GM12874 (cell line): ENCODE measurements around the gene C4B.
A peak's percentile ranks its signal among the peaks of the same experiment; 100 is the strongest.

Source experiments
- CTCF ChIP-seq: IDR thresholded peaks from 2 replicates; pipeline ENCODE4 v1.5.1; 2011; ENCODE audit warnings: low read depth, mild to moderate bottlenecking, control low read depth, low read length, moderate library complexity; ENCODE audit not compliant: insufficient read depth

C4B gene

GRCh38 chr6:32047084-32047478 lies 32.5 kb downstream of the C4B start:
- no peak for TF ChIP-seq CTCF

- TF ChIP-seq CTCF = no peak
Measured at GRCh38 chr6:32047539-32047854, 32.9 kb downstream of the C4B start.

- peak; percentile 95 for TF ChIP-seq CTCF
Measured at GRCh38 chr6:32047855-32048766, 33.5 kb downstream of the C4B start.

- no peak for TF ChIP-seq CTCF
Measured at GRCh38 chr6:32050562-32050961, 36.0 kb downstream of the C4B start.

- no peak for TF ChIP-seq CTCF
Measured at GRCh38 chr6:32056254-32056653, 41.7 kb downstream of the C4B start.

GRCh38 chr6:32057966-32058365 lies 43.4 kb downstream of the C4B start:
- TF ChIP-seq CTCF = no peak

- no peak for TF ChIP-seq CTCF
Measured at GRCh38 chr6:32058511-32058963, 43.9 kb downstream of the C4B start.
